ENCODE results near the gene VPREB3. TPM values are rescaled to one million over a fixed set of nuclear protein-coding genes. Genes with fewer than 3 reads are reported as not detected.
A peak's percentile ranks its signal among the peaks of the same experiment; 100 is the strongest.

The VPREB3 gene
- total RNA-seq, 4 donors from 2014 or later: not detected

DNA sequence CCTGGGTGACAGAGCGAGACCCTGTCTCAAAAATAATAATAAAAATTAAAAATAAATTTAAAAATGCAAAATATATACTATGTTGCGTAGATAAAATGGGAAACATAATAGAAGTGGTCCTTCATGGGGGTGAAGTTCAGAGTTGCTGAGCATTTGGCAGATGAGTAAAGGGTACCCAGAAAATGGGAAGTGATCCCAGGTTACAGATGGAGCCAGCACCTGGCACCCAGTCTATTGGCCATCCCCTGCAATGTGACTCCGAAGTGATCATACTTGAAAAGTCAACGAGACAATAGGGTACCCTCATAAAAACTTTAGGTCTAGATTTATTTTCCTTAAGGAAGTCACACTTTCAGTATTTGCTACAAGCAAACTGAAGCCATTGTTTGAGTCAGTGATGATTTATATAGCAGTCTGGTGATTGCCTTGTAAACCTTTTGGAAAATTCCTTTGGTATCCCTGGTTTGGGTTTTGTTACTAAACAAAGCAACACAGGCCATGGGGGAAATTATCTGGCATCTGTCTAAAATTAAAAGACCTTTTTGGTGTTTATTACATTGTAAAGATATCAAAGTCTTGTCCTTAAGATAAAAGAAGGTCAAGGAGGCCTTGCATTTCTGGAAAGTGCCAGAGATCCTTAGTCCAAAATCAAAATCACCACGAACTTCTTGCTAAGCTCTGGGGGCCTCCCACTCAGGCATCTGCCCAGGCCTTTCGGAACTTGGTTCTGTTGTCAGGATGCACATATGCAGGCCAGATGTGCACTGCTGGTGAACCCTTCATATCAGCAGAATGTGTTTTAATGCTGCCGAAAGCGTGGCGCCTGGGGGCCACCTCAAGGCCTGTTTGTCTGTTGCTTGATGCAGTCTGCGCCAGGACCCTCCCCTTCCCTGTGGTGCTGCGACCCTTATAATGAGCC, 36.9 kb upstream of the VPREB3 start:
- H3K9me3 ChIP-seq: no peaks in the 10 kb centered on the region
- 61% methylated on average over 11 of the region's 11 CpGs for WGBS
- H3K4me3 ChIP-seq: no peak overlapping the region
- H3K27me3 ChIP-seq: no peaks in the 10 kb centered on the region
- H3K27ac ChIP-seq: no peak overlapping the region
- DNase-seq (ENCODE audit: low spot score in 2 of 2): peak in 1 of 2 donors; percentile 75
- TF ChIP-seq, protein P1, sequence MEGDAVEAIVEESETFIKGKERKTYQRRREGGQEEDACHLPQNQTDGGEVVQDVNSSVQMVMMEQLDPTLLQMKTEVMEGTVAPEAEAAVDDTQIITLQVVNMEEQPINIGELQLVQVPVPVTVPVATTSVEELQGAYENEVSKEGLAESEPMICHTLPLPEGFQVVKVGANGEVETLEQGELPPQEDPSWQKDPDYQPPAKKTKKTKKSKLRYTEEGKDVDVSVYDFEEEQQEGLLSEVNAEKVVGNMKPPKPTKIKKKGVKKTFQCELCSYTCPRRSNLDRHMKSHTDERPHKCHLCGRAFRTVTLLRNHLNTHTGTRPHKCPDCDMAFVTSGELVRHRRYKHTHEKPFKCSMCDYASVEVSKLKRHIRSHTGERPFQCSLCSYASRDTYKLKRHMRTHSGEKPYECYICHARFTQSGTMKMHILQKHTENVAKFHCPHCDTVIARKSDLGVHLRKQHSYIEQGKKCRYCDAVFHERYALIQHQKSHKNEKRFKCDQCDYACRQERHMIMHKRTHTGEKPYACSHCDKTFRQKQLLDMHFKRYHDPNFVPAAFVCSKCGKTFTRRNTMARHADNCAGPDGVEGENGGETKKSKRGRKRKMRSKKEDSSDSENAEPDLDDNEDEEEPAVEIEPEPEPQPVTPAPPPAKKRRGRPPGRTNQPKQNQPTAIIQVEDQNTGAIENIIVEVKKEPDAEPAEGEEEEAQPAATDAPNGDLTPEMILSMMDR (IDR thresholded peaks at IDR 0.05): no peak
- no peak for TF ChIP-seq EP300 (IDR thresholded peaks at IDR 0.05)
- TF ChIP-seq POLR2AphosphoS5 (IDR thresholded peaks at IDR 0.05): peak in 1 of 3 donors; percentile 51
- TF ChIP-seq POLR2A (IDR thresholded peaks at IDR 0.05): no peak
- H3K4me1 ChIP-seq: peaks cover 59% of the 10 kb centered on the region
- peaks cover 43% of the 10 kb centered on the region for H3K36me3 ChIP-seq

- H3K27ac ChIP-seq: no peak overlapping the region
- TF ChIP-seq POLR2AphosphoS5 (IDR thresholded peaks at IDR 0.05): no peak
- TF ChIP-seq POLR2A (IDR thresholded peaks at IDR 0.05): no peak
- TF ChIP-seq, protein P1 (IDR thresholded peaks at IDR 0.05): no peak
- no peak for TF ChIP-seq EP300 (IDR thresholded peaks at IDR 0.05)
Measured at GRCh38 chr22:23789638-23790037, 35.4 kb upstream of the VPREB3 start.

DNA sequence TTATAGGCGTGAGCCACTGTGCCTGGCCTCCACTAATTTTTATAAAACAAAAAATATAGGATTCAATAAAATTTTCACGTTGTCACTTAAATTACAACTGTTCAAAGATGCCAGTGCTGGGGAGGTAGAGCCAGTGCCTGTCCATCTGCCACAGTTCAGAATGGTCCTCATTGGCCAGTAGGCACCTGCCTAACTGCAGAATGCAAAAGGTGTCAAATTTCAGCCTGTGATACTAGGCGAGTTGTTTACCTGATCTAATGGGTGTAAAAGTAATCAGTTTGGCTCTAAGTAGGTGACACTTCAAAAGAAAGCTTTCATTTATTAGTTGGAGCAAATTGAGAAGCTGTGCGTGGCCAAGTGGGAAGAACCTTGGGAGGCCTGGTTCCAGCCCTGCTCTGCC, 34.9 kb upstream of the VPREB3 start:
- TF ChIP-seq POLR2A (IDR thresholded peaks at IDR 0.05) (no peak), POLR2AphosphoS5 (IDR thresholded peaks at IDR 0.05) (no peak), EP300 (IDR thresholded peaks at IDR 0.05) (no peak)
- TF ChIP-seq, protein P1 (IDR thresholded peaks at IDR 0.05): no peak
- H3K4me3 ChIP-seq: no peak overlapping the region
- no peak overlapping the region for H3K27ac ChIP-seq
- no peak for DNase-seq (ENCODE audit: low spot score in 2 of 2)
- 69% methylated on average over 4 of the region's 4 CpGs for WGBS
- H3K4me1 ChIP-seq: peaks cover 60% of the 10 kb centered on the region
- no peaks in the 10 kb centered on the region for H3K9me3 ChIP-seq
- peaks cover 24% of the 10 kb centered on the region for H3K36me3 ChIP-seq
- no peaks in the 10 kb centered on the region for H3K27me3 ChIP-seq

More at GRCh38 chr22:23789638-23790037, 35.4 kb upstream of the VPREB3 start:
- H3K4me3 ChIP-seq: no peak overlapping the region
- peaks cover 60% of the 10 kb centered on the region for H3K4me1 ChIP-seq
- WGBS: 90% methylated on average over 3 of the region's 4 CpGs
- no peaks in the 10 kb centered on the region for H3K9me3 ChIP-seq
- DNase-seq (ENCODE audit: low spot score in 2 of 2): no peak
- H3K36me3 ChIP-seq: peaks cover 29% of the 10 kb centered on the region
- no peaks in the 10 kb centered on the region for H3K27me3 ChIP-seq

DNA sequence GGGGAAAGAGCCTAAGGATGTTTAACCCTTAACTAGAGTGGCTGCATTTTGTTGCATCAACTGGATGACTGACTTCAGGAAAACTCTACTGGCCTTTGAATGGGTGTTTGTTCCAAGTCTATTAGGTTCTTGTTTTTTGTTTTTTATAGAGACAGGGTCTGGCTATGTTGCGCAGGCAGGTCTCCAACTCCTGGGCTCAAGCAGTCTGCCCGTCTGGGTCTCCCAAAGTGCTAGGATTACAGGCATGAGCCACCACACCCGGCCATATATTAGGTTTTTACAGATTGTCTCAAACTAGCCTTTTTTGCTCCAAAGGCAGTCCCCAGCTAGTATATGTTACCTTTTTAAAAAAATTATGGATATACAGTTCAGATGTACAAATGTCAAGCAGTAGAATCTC, 33.7 kb upstream of the VPREB3 start:
- 49% methylated on average over 3 of the region's 3 CpGs for WGBS
- H3K4me3 ChIP-seq: peak overlapping the region; percentile 95
- H3K4me1 ChIP-seq: peaks cover 60% of the 10 kb centered on the region
- TF ChIP-seq POLR2AphosphoS5 (IDR thresholded peaks at IDR 0.05): no peak
- TF ChIP-seq, protein P1 (IDR thresholded peaks at IDR 0.05): no peak
- no peak for TF ChIP-seq EP300 (IDR thresholded peaks at IDR 0.05)
- TF ChIP-seq POLR2A (IDR thresholded peaks at IDR 0.05): no peak
- peak overlapping the region; percentile 100 for H3K27ac ChIP-seq
- no peaks in the 10 kb centered on the region for H3K27me3 ChIP-seq
- no peaks in the 10 kb centered on the region for H3K9me3 ChIP-seq
- peaks cover 13% of the 10 kb centered on the region for H3K36me3 ChIP-seq
- DNase-seq (ENCODE audit: low spot score in 2 of 2): no peak

- 1% methylated on average over 4 of the region's 5 CpGs for WGBS
- no peaks in the 10 kb centered on the region for H3K27me3 ChIP-seq
- peaks cover 58% of the 10 kb centered on the region for H3K4me1 ChIP-seq
- TF ChIP-seq, protein P1 (IDR thresholded peaks at IDR 0.05): no peak
- TF ChIP-seq POLR2A (IDR thresholded peaks at IDR 0.05) (no peak), POLR2AphosphoS5 (IDR thresholded peaks at IDR 0.05) (no peak), EP300 (IDR thresholded peaks at IDR 0.05) (no peak)
- H3K9me3 ChIP-seq: no peaks in the 10 kb centered on the region
- peak overlapping the region; percentile 100 for H3K27ac ChIP-seq
- no peak for DNase-seq (ENCODE audit: low spot score in 2 of 2)
- peaks cover 10% of the 10 kb centered on the region for H3K36me3 ChIP-seq
- peak overlapping the region; percentile 95 for H3K4me3 ChIP-seq
Measured at GRCh38 chr22:23787600-23787896, 33.3 kb upstream of the VPREB3 start.
